HTR-8/SVneo (cell line): Measurements from ENCODE around the gene SEPTIN10.
"Not testable (repeated sequence)": the region's sequence is repeated elsewhere in the genome, so short reads cannot be mapped to it uniquely, and the experiment has no call there.

ENCODE experiments used
- DNase-seq: peaks from one replicate; pipeline ENCODE4 v3.0.0; 2011; ENCODE audit warnings: low spot score, mixed read lengths; ENCODE audit not compliant: insufficient read length
- FAIRE-seq: peaks from 2 replicates; lab custom pipeline; 2011; peaks lifted over from hg19 to GRCh38; lab: Jason Lieb, UNC

The SEPTIN10 gene

GRCh38 chr2:109554758-109555157, 59.0 kb downstream of the SEPTIN10 start:
- FAIRE-seq = no peak

GRCh38 chr2:109549016-109549590, 64.7 kb downstream of the SEPTIN10 start:
- no peak for DNase-seq
- no peak for FAIRE-seq

More at GRCh38 chr2:109554758-109555157, 59.0 kb downstream of the SEPTIN10 start:
- no peak for DNase-seq

GRCh38 chr2:109547280-109547679, 66.5 kb downstream of the SEPTIN10 start:
- no peak for FAIRE-seq

GRCh38 chr2:109545828-109546713, 67.7 kb downstream of the SEPTIN10 start:
- FAIRE-seq (peak; percentile 42), DNase-seq (peak; percentile 53)

More at GRCh38 chr2:109547280-109547679, 66.5 kb downstream of the SEPTIN10 start:
- no peak for DNase-seq

GRCh38 chr2:109542384-109542783, 71.4 kb downstream of the SEPTIN10 start:
- FAIRE-seq = no peak
- DNase-seq = no peak

DNA sequence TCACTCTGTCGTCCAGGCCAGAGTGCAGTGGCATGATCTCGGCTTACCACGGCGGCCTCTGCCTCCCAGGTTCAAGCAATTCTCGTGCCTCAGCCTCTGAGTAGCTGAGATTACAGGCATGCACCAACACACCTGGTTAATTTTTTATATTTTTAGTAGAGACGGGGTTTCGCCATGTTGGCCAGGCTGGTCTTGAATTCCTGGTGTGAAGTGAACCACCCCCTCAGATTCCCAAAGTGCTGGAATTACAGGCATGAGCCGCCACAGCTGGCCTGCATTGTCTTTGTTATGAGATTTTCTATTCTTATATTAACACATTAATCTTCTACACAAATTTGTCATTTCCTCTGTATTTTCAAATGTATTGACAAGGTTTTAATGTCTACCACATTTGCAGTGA, 75.2 kb downstream of the SEPTIN10 start:
- DNase-seq (no peak), FAIRE-seq (no peak)

- no peak for DNase-seq
- FAIRE-seq = no peak
These were observed 76.1 kb downstream of the SEPTIN10 start for GRCh38 chr2:109537565-109538222.

- not testable (repeated sequence) for FAIRE-seq
These were observed 77.2 kb downstream of the SEPTIN10 start for GRCh38 chr2:109536556-109536955.

DNA sequence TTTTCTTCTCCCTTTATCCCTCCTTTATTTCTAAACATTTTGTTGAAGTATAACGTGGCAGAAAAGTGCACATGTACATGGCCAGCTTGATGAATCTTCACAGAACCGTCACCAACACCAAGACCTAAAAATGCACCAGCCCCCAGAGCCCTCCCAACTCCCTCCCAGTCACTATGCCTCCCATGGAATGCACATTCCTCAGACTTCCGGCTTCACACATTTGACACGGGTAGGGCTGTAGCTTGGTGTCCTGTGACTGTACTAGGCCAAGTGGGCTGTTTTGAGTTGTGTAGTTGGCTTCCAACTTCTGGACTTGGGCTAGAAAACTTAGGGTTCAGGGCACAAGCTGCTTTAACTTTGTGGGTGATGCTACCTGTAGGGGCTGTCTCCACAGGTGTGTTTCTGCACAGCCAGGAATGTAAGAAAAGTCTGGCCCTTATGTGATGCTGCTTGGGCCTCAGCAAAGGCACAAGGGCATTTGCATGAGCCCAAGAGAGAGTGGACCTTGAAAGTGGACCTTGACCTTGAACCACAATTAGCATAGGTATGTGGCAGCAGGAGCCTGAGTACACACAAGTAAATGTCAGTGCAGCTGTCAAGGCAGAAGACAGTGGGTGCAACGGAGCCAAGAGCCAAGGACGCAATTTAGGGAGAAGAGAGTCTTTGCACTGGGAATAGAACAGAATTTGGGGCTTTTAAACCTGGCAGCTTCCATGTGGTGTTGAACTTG, 78.4 kb downstream of the SEPTIN10 start:
- DNase-seq = no peak
- FAIRE-seq = no peak

More at GRCh38 chr2:109536556-109536955, 77.2 kb downstream of the SEPTIN10 start:
- DNase-seq = not testable (repeated sequence)

DNA sequence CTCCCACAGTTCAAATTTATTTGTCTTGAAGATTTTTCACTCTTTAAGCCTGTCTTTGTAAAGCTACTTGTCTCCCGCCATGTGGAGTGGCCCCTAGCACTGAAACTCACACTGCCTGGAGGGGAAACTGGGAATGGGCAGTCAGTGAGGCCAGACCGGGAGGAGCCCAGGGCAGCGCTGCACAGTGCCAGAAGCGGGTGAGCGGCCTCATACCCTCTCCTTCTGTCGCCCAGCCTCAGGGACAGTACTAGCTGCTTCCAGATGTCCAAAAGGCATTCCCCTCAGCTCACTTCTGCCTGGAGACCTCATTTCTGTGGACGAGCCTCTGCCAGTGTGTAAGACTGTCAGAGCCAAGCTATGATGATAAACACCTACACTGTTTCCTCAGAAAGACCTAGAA, 79.9 kb downstream of the SEPTIN10 start:
- FAIRE-seq = no peak
- DNase-seq = no peak

- FAIRE-seq = no peak
These were observed 81.1 kb downstream of the SEPTIN10 start for GRCh38 chr2:109532728-109533076.

GRCh38 chr2:109531896-109532727, 81.7 kb downstream of the SEPTIN10 start:
- DNase-seq (no peak), FAIRE-seq (no peak)

More at GRCh38 chr2:109532728-109533076, 81.1 kb downstream of the SEPTIN10 start:
- no peak for DNase-seq

DNA sequence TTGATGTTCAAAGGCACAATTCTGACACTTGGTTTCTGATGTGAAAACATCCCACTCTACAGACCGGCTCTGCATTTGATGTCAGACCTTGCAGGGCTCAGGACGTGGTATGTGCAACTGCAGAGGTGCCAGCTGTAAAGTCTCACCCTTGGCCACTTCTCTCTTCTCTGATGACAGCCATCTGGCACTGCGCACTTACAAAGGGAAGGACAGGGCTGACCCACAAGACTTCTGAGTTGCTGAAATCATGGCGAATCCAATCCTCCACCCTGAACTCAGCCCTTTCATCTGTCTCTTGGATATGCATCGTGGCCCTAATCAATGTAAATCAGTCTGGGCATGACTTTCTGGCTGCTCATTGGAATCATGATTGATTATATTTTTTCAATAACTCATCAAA, 82.5 kb downstream of the SEPTIN10 start:
- no peak for DNase-seq
- FAIRE-seq = no peak

- DNase-seq (no peak), FAIRE-seq (no peak)
These were observed 83.1 kb downstream of the SEPTIN10 start for GRCh38 chr2:109530712-109531111.

DNA sequence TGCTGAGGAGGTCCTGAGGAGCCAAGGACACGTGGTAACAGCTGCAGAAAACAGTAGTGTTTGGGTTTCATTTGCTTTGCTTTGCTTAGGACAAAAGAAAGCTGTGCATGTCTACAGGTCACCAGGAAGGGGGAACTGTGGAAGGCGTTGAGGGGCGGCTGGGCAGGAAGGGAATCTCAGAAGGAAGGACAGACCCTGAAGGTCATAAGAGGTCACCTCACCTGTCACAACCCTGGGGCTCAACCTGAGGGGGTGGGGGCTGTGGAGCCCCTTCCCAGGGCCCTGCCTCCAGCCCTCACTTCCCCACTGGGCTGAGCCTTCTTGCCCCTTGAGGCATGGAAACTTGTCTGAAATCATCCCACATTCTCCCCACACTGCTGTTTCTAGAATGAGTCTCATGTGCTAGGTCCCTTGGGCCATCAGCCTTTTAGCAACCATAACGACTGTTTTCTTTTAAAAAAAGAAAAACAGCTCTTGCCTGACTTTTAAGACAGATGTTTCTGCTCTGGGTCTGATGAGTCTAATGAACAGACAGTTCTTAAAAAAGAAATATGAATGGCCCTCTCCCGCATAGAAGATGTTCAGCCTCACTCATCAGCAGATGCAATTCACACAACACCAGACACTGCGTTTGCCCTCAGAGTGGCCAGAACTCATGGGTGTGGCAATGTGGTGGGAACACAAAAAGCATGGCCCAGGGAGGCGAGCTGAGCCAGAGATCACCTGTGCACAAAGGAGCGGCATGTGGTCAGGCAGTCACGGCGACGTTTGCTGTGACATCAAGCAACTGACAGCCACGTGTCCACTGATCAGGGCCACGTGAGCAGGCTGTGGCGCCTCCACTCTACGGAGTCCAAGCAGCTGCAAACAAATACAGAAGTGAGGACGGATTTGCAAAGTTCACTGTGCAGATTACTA, 84.0 kb downstream of the SEPTIN10 start:
- FAIRE-seq = no peak
- DNase-seq = no peak

DNA sequence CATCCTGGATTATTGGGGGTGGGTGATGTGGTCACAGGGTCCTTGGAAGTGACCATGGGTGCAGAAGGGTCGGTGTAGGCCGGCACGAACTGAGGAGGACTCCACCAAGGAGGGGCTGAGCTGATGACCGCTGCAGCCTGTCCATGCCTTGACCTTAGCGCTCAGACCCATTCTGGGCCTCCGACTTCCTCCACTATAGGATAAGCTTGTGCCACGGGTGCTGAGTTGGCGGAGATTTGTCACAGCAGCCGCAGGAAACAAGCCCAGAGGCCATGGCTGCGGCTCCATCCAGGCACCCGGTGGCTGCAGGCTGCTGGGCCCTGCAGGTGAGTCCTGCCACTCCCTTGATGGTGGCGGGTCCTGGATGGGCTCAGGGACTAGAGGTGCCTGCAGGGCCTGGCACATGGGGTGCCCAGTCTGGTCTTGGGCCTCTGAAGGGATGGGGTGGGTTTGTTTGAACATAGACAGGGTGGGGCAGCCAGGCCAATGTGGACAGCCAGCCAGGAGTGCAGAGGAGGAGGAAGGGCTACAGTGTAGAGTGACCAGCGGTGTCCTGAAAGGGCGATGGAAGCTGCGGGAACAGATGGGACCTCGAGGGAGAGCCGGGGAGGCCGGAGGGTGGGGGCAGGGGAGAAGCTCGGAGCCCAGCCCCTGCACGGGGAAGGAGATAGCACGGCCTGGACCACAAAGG, 84.8 kb downstream of the SEPTIN10 start:
- no peak for FAIRE-seq
- no peak for DNase-seq

DNA sequence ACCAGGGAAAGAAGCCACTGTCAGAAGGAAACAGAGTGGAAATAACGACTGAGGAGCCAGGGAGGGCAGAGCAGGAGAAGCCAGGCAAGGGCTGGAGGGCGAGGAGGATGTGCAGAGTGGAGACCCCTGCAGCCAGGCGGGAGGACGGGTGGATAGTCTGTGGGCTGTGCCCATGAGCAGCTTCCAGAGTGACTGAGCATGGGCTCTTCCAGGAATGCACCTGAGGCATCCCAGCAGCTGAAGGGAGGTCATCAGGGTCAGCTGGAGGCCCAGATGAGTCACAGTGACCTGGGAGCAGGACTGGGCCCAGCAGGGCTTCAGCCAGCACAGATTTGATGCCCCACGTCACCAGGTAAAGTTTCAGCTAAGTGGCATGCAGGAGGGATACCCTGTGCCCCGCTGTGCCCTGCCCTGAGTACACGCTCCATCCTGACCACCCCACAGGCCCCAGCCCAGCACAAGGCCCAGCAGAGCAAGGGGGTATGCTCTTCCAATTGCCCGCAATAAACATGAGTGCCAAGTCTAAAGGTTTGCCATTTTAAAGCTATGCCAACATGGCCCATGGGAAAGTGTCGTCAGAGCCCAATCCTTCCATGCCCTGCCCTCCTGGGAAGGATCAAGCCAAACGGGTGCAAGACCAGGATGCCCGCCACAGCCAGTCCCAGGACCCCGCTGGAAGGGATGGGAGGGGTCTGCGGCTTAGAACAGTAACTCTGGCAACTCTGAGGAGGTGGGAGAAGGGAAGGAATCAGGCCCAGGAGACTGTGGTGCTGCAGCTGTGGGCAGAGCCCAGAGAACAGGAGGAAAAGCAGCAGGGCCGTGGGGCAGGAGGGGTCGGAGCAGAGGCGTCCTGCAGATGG, 85.7 kb downstream of the SEPTIN10 start:
- no peak for FAIRE-seq

More for the DNA sequence above, 85.7 kb downstream of the SEPTIN10 start:
- no peak for DNase-seq
